ENCODE measurements around the gene AFF4. TPM values are rescaled to one million over a fixed set of nuclear protein-coding genes. Genes with fewer than 3 reads are reported as not detected.
A peak's percentile ranks its signal among the peaks of the same experiment; 100 is the strongest.

AFF4 gene
- total RNA-seq, 1 donor from 2014 or later, result 128 TPM

GRCh38 chr5:132928062-132928407 lies 35.4 kb downstream of the AFF4 start:
- Mint-ChIP-seq H3K4me1 (ENCODE audit: low read depth) (peaks cover 36% of the 10 kb centered on the region), H3K27me3 (ENCODE audit: low read depth) (no peaks in the 10 kb centered on the region), H3K4me3 (ENCODE audit: unreplicated experiment) (no peak overlapping the region), H3K27ac (ENCODE audit: unreplicated experiment) (no peak overlapping the region), H3K9me3 (ENCODE audit: low read depth) (no peaks in the 10 kb centered on the region), H3K36me3 (ENCODE audit: low read depth) (peaks cover 40% of the 10 kb centered on the region)
- TF ChIP-seq, protein P1, sequence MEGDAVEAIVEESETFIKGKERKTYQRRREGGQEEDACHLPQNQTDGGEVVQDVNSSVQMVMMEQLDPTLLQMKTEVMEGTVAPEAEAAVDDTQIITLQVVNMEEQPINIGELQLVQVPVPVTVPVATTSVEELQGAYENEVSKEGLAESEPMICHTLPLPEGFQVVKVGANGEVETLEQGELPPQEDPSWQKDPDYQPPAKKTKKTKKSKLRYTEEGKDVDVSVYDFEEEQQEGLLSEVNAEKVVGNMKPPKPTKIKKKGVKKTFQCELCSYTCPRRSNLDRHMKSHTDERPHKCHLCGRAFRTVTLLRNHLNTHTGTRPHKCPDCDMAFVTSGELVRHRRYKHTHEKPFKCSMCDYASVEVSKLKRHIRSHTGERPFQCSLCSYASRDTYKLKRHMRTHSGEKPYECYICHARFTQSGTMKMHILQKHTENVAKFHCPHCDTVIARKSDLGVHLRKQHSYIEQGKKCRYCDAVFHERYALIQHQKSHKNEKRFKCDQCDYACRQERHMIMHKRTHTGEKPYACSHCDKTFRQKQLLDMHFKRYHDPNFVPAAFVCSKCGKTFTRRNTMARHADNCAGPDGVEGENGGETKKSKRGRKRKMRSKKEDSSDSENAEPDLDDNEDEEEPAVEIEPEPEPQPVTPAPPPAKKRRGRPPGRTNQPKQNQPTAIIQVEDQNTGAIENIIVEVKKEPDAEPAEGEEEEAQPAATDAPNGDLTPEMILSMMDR (IDR thresholded peaks at IDR 0.05), result no peak
- DNase-seq (ENCODE audit: low spot score), result no peak

- no peak for DNase-seq (ENCODE audit: low spot score)
- H3K9me3 Mint-ChIP-seq (ENCODE audit: low read depth), result no peaks in the 10 kb centered on the region
- no peak overlapping the region for H3K4me3 Mint-ChIP-seq (ENCODE audit: unreplicated experiment)
- H3K27ac Mint-ChIP-seq (ENCODE audit: unreplicated experiment), result peak overlapping the region; percentile 28
- H3K4me1 Mint-ChIP-seq (ENCODE audit: low read depth), result peaks cover 36% of the 10 kb centered on the region
- no peaks in the 10 kb centered on the region for H3K27me3 Mint-ChIP-seq (ENCODE audit: low read depth)
- H3K36me3 Mint-ChIP-seq (ENCODE audit: low read depth), result peaks cover 36% of the 10 kb centered on the region
- TF ChIP-seq, protein P1 (IDR thresholded peaks at IDR 0.05), result no peak
Measured at GRCh38 chr5:132927355-132928061, 35.9 kb downstream of the AFF4 start.

DNA sequence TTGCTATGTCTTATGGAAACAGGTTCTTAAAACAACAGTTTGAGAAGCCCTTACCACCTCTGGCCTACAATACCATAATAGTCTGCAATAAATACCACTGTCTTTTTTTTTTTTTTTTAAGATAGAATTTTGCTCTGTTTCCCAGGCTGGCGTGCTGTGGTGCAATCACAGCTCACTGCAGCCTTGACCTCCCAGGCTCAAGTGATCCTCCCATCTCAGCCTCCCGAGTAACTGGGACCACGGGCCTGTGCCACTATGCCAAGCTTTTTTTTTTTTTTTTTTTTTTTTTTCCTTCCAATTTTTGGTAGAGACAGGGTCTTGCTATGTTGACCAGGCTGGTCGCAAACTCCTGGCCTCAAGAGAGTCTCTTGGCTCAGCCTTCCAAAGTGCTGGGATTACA lies 37.0 kb downstream of the AFF4 start:
- peaks cover 36% of the 10 kb centered on the region for H3K4me1 Mint-ChIP-seq (ENCODE audit: low read depth)
- DNase-seq (ENCODE audit: low spot score), result no peak
- H3K27me3 Mint-ChIP-seq (ENCODE audit: low read depth), result no peaks in the 10 kb centered on the region
- H3K36me3 Mint-ChIP-seq (ENCODE audit: low read depth), result peaks cover 42% of the 10 kb centered on the region
- no peak overlapping the region for H3K4me3 Mint-ChIP-seq (ENCODE audit: unreplicated experiment)
- TF ChIP-seq, protein P1 (IDR thresholded peaks at IDR 0.05), result no peak
- no peaks in the 10 kb centered on the region for H3K9me3 Mint-ChIP-seq (ENCODE audit: low read depth)
- peak overlapping the region; percentile 70 for H3K27ac Mint-ChIP-seq (ENCODE audit: unreplicated experiment)

DNA sequence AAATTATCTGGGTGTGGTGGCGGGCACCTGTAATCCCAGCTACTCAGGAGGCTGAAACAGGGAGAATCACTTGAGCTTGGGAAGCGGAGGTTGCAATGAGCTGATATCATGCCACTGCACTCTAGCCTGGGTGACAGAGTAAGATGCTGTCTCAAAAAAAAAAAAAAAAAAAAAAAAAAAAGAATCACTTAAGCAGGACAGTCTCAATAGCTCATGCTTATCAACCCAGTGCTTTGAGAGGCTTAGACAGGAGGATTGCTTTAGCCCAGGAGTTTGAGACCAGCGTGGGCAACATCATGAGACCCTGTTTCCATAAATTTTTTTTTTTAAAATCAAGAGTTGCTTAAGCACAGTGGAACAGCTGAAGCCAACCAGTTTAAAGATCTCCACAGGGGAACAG lies 47.3 kb downstream of the AFF4 start:
- H3K27me3 Mint-ChIP-seq (ENCODE audit: low read depth), result no peaks in the 10 kb centered on the region
- DNase-seq (ENCODE audit: low spot score), result no peak
- H3K9me3 Mint-ChIP-seq (ENCODE audit: low read depth), result no peaks in the 10 kb centered on the region
- no peak overlapping the region for H3K4me3 Mint-ChIP-seq (ENCODE audit: unreplicated experiment)
- H3K27ac Mint-ChIP-seq (ENCODE audit: unreplicated experiment), result peak overlapping the region; percentile 37
- H3K4me1 Mint-ChIP-seq (ENCODE audit: low read depth), result peaks cover 9% of the 10 kb centered on the region
- TF ChIP-seq, protein P1 (IDR thresholded peaks at IDR 0.05), result no peak
- H3K36me3 Mint-ChIP-seq (ENCODE audit: low read depth), result peaks cover 16% of the 10 kb centered on the region

GRCh38 chr5:132915681-132916080 lies 47.8 kb downstream of the AFF4 start:
- Mint-ChIP-seq H3K9me3 (ENCODE audit: low read depth) (no peaks in the 10 kb centered on the region), H3K27ac (ENCODE audit: unreplicated experiment) (no peak overlapping the region), H3K27me3 (ENCODE audit: low read depth) (no peaks in the 10 kb centered on the region), H3K4me3 (ENCODE audit: unreplicated experiment) (no peak overlapping the region), H3K4me1 (ENCODE audit: low read depth) (peaks cover 9% of the 10 kb centered on the region), H3K36me3 (ENCODE audit: low read depth) (peaks cover 16% of the 10 kb centered on the region)
- TF ChIP-seq, protein P1 (IDR thresholded peaks at IDR 0.05), result no peak
- no peak for DNase-seq (ENCODE audit: low spot score)
